NCI-H1694 (cell line): ENCODE results near the gene RALGPS1.

Source experiments
- DNase-seq: peaks from one replicate; lab custom pipeline; 2025; lab: John Stamatoyannopoulos, UW

RALGPS1 gene

DNA sequence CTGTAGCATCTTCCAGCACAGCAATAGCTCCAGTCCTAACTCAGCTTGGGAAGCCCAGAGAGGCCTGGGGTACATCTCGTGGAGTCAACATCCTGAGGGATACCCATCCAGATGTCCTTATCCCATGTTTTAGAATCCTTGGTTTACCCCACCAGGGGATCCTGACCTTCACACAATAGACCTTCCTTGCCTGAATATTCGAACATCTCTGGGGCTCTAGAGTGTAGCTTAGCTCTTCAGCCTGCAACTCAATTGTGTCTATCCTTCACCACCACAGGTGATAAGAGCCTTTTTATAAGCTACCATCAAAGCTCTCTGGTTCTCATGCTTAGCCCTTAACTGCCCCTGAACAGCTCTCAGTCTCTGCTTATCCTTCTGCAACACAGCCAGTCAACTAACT, 7.5 kb upstream of the RALGPS1 start:
- DNase-seq, result no peak

DNA sequence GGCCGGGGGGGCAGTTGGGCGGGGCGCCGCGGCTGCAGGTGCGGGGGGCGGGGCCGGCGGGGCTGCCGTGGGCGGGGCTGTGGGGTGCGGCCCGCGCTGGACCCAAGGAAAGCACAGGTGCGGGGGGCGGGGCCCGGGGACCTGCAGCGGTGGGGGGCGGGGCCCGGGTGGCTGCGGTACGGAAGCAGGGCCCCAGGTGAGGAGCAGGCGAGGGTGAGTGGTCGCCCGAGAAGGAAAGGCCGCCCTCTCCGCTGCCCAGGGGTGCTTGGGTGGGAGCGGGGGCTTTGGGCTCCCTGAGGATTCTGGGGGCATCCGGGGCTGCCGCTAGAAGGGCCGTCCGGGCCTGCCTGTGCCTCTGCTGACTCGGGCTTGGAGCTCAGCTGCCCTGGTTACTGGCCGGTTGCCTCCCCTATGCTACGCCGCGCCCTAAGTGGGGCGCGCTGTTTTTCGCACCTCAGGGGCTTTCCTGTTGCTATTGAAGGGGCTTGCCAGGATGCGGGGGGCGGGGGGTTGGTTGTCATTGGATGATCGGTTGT, 767 bp downstream of the RALGPS1 start:
- no peak for DNase-seq

DNA sequence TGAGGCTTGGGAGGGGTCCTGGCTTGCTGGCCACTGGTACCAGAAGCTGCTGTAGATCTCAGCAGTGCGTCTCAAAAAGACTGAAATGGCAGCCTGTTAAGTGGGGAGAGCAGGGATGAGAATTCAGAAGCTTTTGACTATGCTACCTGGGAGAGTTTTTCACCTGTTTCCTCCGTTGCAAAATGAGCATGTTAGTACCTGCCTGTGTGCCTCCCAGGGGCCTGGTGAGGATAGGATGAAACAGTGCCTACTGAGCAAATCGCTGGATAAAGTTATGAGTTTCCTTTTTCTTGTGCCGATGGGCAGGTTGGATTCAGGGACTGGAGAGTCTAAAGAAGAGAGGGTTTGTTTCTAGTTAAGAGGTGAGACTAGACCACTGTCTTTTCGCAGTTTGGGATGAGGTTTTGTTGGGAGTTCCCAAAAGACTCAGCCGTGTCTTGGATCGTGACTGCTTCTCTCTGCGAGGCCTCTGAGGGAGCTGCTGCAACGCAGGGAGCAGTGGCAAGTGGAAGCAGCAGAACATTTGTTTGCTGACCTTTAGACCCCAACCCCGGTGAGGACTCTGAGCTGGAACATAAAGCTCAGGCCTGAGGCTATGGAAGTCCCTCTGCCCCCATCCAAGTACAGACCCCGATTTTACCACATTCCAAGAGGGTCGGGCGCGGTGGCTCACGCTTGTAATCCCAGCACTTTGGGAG, 1.4 kb downstream of the RALGPS1 start:
- no peak for DNase-seq

DNA sequence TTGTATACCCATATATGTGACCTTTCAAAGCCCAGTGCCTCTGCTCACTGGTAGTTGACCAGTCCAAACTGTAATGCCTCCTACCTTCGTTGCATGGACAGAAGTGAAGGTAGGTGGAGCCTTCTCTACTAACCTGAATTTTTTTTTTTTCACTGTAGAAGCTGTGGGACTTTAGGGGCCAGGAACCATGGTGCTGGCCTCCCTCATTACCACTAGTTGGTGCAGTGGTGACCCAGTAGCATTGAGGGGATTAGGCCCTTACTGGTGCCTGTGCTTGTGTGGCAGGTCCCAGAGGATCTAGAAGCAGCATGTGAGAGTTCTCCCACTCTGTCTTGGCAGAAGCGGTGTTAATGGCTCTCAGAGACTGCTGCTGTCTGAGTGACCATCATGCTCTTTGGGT, 2.3 kb downstream of the RALGPS1 start:
- no peak for DNase-seq

DNA sequence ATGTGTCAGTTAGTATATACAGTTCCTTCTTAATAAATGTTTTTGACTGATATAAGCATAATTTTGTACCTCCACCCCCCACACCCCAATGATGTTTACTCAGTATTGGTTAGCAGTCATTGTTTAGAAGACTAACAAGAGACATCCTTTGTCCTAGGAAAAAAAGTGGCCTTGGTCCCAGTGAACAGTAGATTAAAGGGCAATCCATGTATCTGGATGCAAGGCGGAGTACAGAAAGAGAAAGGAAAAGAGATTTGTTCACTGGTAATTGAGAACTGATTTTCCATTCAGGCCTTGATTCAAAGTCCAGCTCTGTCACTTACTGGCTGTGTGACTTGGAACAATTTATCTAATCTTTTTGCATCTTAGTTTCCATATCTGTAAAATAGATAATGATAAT, 4.6 kb downstream of the RALGPS1 start:
- no peak for DNase-seq

DNA sequence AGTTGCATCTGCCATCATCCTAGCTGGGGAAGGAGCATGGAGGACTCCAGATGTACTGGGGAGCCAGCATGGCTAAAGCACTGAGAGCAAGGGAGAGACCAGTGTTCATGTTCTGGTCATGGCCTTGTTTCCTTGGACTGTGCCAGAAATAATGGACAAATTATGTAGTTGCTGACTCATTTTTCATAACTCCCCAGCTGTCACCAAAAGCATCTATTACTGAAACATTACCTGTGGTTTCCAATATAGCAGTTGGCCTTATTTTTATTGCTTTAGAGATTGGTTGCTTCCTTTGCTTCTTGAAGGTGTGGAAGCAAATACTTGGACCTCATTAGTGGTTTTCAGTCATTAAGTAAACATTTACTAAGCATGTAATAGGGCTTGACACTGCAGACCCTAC, 11.3 kb downstream of the RALGPS1 start:
- DNase-seq, result no peak

DNA sequence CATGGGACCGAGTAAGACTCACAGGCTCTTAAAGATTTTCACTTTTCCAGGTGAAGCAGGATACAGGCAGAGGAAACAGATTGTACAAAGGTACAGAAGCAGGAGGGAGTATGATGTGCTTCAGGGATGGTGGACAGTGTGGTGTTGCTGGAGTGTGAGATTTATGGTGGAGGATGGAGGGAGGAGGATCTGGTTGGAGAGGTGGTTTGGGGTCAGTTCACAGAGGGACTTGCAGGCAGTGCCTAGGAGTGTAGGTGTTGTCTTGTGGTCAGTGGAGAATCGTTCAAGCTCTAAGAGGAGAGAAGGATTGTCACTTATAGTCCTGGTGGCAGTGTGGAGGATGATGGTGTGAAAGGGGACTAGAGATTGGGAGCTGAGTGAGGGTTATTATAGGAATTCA, 11.8 kb downstream of the RALGPS1 start:
- DNase-seq, result no peak

DNA sequence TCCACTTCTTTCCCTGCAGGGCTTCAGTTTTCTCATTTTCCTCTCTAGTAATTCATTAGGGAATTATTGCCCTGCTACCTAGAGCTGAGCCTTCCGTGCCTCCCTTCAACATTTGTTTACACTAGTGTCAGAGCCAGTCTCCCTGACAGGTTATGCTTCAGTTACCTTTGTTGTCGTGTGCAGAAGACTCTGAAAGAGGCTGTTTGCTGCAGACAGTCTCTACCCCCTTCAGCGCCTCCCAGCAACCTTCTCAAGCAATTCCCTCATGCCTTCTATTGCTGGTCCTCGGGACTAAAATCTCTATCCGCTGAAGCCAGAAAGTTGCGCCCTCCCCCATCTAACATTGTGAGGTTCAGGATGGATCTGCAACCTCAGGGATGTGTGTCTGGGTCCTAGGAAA, 12.8 kb downstream of the RALGPS1 start:
- no peak for DNase-seq

DNA sequence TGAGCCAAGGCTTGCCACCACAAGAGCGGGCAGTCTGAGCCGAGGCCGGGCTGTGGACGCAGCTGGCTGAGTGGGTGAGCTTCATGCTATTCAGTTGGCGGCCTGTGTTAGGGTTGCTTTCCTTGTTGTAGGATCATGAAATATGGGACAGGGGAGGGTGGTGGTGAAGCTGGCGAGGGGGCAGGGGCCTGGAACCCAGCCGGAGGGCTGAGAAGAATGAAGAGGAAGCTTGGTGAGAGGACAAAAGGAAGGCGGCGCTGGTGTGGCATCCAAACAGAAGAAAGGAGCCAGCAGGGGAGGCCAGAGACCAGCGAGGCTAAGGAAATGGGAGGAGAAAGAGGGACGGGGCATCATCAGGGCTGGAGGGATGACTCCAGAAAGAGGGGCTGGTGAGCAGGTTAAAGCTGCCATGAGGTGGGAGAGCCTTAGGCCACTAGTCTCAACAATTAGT, 18.3 kb downstream of the RALGPS1 start:
- no peak for DNase-seq

DNA sequence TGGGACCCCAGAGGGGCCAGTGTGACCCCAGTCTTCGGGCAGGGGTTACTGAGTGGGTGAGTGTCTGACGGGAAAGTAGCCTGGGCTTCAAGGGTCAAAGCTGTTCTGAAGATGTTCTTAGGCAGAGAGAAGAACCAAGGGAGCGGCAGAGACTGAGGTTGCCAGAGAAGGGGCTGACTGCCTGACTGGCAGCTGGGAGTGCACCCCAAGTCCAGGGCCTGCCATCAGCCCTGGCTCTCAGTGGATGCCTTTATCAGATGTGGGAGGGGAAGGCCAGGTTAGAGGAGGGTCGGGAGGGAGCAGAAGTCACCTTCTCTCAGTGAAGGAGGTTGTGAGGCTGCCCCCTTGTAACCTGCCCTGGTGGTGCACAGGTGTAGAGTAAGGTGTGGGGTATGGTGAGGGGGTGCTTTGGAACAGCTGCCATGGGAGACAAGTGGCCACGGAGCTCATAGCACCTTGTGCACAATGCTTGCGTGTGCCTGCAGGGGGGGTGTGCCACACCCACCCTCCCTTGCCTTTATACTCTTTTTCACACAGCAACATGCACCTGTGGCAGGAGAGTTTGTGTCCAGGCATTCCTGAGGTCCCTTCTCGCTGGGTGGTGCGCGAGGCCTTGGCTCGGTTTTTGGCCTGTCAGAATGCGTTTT, 18.9 kb downstream of the RALGPS1 start:
- DNase-seq, result no peak

DNA sequence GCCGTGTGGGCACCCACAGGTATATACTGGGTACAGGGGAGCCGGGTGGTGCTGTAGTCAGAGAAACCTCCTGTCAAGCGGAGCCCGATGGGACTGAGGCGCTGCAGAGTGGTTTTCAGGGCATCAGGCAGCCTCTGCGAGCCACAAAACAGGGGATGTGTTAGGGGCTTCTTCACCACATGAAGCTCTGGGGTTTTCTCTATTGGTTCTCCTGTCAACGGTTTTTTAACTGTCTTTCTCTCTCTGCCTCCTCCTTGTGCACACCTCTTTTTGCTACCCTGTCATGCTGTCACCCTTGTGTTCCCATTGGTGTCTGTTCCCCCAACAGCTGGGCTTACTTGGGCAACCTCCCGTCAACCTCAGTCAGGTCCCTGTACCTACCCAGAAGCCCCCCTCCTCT, 19.9 kb downstream of the RALGPS1 start:
- no peak for DNase-seq

DNA sequence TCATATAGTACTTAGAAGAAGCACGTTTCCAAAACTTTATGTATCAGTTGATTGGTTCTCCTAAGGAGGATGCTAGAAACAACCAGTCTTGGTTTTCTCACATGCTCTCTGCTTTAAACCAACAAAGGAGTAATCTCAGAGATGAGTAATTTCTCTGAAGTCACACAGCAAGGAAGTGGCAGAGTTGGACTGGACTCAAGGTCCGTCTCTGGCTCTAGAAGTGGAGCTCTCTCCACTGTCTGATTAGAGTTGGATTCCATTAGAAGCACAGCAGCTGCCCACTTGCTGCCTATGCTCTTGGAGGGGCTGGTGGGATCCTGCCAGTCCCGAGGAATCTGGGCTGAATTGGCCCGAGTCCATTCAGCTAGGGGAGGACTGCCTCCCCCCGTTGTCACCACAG, 21.0 kb downstream of the RALGPS1 start:
- no peak for DNase-seq

DNA sequence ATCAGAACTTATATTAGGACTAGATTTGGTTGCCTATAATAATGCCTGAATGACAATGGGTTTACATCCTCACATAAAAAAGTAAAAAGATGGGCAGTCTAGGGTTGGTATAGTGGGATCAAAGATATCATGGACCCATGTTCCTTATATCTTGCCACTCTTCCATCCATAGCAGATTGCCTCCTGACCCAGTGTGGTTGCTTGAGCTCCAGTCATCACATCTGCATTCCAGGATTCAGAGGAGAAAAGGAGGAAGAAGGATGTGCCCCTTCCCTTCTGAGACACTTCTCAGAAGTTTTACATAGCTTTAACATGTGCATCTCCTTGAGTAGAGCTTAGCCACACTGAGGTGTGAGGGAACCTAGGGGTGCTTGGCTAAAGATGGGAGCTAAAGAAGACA, 22.9 kb downstream of the RALGPS1 start:
- DNase-seq, result no peak

DNA sequence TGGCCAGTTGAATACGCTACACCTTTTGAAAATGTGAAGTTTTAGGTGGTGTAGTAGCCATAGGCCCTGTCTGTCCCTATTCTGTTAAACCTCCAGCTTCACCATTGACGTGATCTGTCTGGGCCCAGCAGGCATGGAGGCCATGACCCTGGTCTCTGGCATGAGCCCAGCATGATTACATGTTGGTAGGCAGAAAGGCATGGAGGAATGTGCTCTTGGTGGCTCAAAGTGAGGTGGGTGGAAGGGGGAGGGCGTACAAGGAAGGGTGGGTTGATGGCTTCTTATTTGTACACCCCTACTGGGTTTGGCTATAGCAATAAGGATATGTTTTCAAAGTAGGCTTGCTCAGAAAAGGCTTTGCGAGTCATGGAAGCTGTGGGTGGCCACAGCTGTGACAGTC, 23.7 kb downstream of the RALGPS1 start:
- DNase-seq, result no peak

DNA sequence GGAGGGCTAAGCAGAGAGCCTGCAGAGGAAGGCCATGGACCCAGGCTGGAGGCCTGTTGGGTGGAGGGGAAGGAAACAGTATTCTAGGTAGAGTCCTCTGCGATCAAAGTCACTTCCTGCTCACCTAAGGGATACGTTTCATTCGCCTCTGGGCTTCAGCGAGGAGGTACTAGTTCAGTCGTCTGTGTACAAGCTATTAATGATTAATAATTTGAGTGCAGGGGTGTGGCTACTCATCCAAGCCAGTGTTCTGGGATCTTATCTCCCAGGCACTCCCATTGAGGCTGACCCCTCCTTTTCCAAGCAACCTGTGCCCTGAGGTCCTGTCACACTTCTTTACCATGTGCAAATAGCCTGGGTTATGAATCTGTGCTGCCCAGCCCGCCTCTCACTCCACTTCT, 25.2 kb downstream of the RALGPS1 start:
- DNase-seq, result no peak

DNA sequence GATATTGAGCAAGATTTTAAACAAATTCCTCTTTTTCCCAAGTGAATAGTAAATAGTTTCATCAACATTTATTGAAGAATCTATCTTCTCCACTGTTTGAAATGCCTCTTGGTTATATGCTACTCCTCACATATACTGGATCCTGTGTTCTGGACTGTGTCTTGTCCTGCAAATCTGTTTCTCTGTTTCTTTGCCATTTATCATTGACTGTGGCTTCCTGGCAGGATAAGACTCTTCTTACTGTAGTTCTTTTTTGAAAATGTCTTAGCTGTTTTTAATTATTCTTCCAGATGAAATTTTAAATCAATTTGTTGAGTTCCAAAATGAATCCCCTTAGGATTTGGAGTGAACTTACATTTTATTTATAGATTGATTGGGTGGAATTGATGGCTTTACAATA, 27.8 kb downstream of the RALGPS1 start:
- DNase-seq, result no peak

DNA sequence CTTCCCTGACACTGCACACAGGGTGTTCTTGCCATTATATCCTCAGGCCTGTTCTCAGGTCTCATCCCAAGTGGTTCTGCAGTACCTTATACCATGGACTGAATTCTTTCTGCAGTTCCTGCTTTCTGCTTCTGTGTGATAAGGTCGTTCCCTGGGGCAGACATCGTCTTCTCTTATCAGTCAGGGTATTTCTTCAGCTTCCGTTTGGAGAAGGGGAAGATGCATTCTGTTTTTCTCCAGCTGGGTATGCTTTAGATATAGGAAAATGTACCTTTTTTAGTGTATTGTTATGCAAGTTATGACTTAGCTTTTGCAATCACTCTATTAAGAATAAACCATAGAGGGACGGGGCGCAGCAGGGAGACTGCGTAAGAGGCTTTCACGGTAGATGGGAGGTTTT, 31.1 kb downstream of the RALGPS1 start:
- DNase-seq, result no peak

DNA sequence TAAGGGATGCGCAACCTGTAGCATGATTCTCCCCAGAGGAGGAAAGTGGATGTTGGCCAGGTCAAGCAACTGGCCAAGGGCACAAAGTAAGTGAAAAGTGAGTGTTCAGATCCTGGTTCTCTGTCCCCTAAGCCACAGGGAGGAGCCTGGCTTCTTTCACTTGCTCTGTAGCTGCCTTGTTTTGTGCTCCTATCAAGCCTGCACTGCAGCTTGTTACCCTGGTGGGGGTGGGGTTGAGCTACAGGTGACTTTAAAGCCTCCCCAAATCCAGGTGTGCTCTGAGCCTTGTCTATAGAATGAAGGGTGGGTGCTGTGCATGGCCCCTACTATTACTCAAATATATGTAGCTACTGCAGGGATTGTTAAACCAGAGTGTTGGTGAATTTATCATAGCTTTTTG, 32.9 kb downstream of the RALGPS1 start:
- no peak for DNase-seq

DNA sequence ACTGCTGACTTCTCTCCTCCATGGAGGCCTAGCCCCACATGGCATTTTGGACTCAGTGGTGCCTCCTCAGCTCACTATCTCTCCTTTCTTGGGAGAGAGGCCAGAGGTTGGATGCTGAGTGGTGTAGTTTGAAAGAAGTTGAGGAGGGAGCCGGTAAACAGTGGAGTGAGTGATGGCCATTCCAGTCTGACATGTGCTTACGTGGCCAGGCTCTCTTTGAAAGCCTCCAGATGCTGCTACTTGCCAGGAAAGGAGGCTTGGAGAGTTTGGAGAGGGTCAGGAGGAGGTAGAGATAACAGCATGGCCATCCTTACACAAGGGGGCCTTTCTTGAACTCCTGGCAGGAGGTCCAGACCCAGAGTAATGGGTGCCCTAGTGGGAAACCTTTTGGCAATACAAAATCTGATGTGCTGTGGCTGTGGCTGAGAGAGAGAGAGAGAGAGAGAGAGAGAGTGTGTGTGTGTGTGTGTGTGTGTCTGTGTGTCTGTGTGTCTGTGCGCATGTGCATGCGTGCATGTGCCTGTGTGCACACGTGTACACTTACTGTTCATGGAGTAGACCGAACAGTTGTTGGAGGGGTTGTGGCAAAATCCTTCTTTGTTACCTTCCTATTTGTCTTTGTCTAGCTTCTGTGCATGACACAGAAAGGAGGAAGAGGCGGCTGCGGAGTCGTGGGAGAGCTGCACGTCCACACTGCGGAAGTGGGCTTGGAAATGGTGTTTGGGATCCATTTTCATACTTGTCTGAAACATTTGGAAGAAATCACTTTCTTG, 37.8 kb downstream of the RALGPS1 start:
- DNase-seq, result no peak

DNA sequence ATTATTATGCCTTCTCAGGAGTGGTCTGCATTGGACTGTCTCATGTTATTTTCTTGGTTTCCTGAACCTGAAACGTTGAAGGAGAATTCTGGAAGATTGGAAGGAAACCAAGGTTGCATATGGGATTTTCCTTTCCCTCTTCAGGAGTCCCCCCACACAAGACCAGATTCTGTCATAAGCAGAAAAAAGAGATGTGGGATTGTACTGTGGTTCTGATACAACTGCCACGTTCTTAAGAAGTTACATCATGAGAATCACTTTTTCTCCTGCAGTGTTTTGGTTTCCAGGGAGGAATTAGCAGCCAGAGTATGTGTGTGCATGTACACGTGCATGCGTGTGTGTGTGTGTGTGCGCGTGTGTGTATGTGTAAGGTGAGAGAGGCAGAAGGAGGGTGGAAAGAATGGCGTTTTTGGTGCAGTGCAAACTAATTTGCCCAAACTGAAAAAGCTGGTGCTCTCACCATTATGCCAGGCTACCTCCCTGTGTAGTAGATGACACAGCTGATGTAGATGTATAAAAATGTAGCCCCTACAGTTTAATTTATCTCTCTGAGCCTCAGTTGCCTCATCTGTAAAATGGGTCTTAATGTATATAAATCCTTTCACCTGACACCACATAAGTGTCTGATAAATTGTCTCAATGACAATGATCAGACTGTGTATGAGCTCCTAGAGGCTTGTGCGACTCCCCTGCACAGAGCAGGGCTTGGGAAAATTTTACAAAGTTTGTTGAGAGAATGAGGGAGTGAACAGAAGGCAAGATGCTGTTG, 38.6 kb downstream of the RALGPS1 start:
- DNase-seq, result no peak

DNA sequence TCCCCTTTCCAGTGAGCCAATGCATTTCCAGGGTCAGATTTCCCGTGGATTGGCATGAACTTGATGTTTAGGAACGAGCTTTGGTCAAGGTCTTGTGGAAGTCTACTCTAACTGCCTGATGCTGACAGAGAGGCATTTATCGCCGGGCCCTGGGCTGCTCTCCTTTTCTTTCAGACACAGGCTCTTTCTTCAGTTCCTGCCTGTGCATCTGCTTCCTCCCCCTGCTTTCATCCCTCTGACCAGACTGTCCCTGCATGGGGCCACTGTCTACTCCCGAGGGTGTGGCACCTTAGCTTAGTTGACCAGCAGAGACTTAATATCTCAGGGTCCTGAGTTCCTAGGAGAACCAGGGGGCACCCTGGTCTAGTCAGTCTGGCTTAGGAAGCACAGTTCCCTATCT, 41.2 kb downstream of the RALGPS1 start:
- no peak for DNase-seq
